Adrenal gland (tissue), 12 donors: ENCODE results near the gene FGF6. TPM values are rescaled to one million over a fixed set of nuclear protein-coding genes. Genes with fewer than 3 reads are reported as not detected.

Experiments
- DNase-seq, 7 donors: peaks; one replicate each; pipeline ENCODE4 v3.0.0-alpha.2; 2019 to 2020
- H3K27ac ChIP-seq, 5 donors: fragments of 200-600 bp; sonication (generic) in 4 of 5; 1 replicate in 3 of 5; 2 replicates in 2 of 5; pipeline versions ENCODE4 v1.5.1 to v1.8.0; 2016 to 2020; ENCODE audit warnings: mild to moderate bottlenecking in 1 of 5
- H3K27me3 ChIP-seq: fragments of 200-600 bp; 2 replicates; pipeline ENCODE4 v1.8.0; 2021
- H3K36me3 ChIP-seq, 2 donors: fragments of 200-600 bp; replicated peaks in 1 of 2; 1 replicate in 1 of 2; 2 replicates in 1 of 2; pipeline versions ENCODE4 v1.5.1 to v1.8.0; 2018 to 2022
- H3K4me1 ChIP-seq, 2 donors: fragments of 200-600 bp; replicated peaks in 1 of 2; 1 replicate in 1 of 2; 2 replicates in 1 of 2; pipeline versions ENCODE4 v1.5.1 to v1.8.0; 2018 to 2021
- H3K4me3 ChIP-seq, 4 donors: fragments of 200-600 bp; sonication (generic) in 3 of 4; one replicate each; pipeline ENCODE4 v1.5.1; 2016 to 2018
- H3K9me3 ChIP-seq, 3 donors: fragments of 200-600 bp; sonication (generic) in 1 of 3; replicated peaks in 1 of 3; 1 replicate in 2 of 3; 2 replicates in 1 of 3; pipeline versions ENCODE4 v1.5.1 to v1.8.0; 2016 to 2021
- CTCF ChIP-seq, 6 experiments: fragments of 450-650 bp in 4 of 6; fragments of 200-600 bp in 2 of 6; sonication (generic) in 1 of 6; IDR thresholded peaks; 1 replicate in 5 of 6; 2 replicates in 1 of 6; pipeline versions ENCODE4 v1.5.1 to v1.8.0; 2016 to 2021; ENCODE audit warnings: antibody characterized with exemption in 6 of 6, mild to moderate bottlenecking in 2 of 6, moderate library complexity in 1 of 6
- POLR2A ChIP-seq, 2 donors: fragments of 450-650 bp; IDR thresholded peaks; one replicate each; pipeline ENCODE4 v1.6.1; 2017; ENCODE audit warnings: antibody characterized with exemption in 2 of 2, mild to moderate bottlenecking in 2 of 2, moderate library complexity in 1 of 2
- whole genome bisulfite sequencing, 4 donors: extraction: QIAGEN DNeasy Blood & Tissue Kit in 2 of 4; methylation state at CpG; one replicate each; pipeline versions ENCODE4 v1.1.5 to v1.1.7; 2013 to 2017; 5-methylcytosine and 5-hydroxymethylcytosine counted together
- intact Hi-C, 2 donors: fragments of 100-400 bp; cut with DNase I; formaldehyde crosslinking; loops; one replicate each; pipeline versions ENCODE4 v1.14.1 to v1.15.0; 2022 to 2023
- polyA plus RNA-seq, 3 donors: library from polyadenylated mRNA; stranded (reverse); fragments of 200-250 nt in 2 of 3; fragments of 350-450 nt in 1 of 3; fragmentation: Illumina TruSeq in 1 of 3; extraction: RNeasy Lipid Tissue Mini Kit (QIAGEN cat#74804) in 1 of 3; gene quantifications; one replicate each; pipeline ENCODE4 v1.2.3, GENCODE V29; 2013 to 2014
- total RNA-seq, 9 donors: library from RNA; depleted of rRNA in 4 of 9; stranded (reverse); fragments of >200 nt in 4 of 9; fragments of 120-200 nt in 1 of 9; fragmentation: NEBNext Ultra II Directional in 1 of 9; extraction: Animal tissue kit (Norgen Biotek cat#: 25700) in 1 of 9; gene quantifications; one replicate each; pipeline versions ENCODE4 v1.1.0 to v1.2.4, GENCODE V29; 2013 to 2023
- donor health status: healthy with polysubstance abuse.
- donor health status: Bipolar disorder and iron deficiency.
- donor health status: DM: yes; HTN: yes; CAD: no.
- donor health status: DM: no; HTN: no; CAD: no.
- donor health status: DM: no; HTN: no; CAD: no.
- donor health status: DM: yes; HTN: yes; CAD: no.

Gene FGF6
- total and polyA plus RNA-seq, 12 donors, result not detected

- no peaks in the 10 kb centered on the region for H3K27me3 ChIP-seq
- no peaks in the 10 kb centered on the region for H3K4me1 ChIP-seq
- H3K9me3 ChIP-seq, result no peaks in the 10 kb centered on the region
- 71 to 85% (median 73%) methylated on average over 5 to 7 of the region's 7 CpGs for WGBS, 4 donors
- H3K27ac ChIP-seq, result no peak overlapping the region
- DNase-seq, result no peak
- H3K36me3 ChIP-seq, result no peaks in the 10 kb centered on the region
- H3K4me3 ChIP-seq, result no peak overlapping the region
- TF ChIP-seq POLR2A (IDR thresholded peaks at IDR 0.05) (no peak), CTCF (IDR thresholded peaks at IDR 0.05) (no peak)
- intact Hi-C loops, result no loop called here
These were observed 13.7 kb downstream of the FGF6 start for GRCh38 chr12:4431866-4432265.

GRCh38 chr12:4431436-4431835 is 14.2 kb downstream of the FGF6 start:
- no peaks in the 10 kb centered on the region for H3K9me3 ChIP-seq
- no peaks in the 10 kb centered on the region for H3K36me3 ChIP-seq
- H3K27ac ChIP-seq, result no peak overlapping the region
- H3K4me3 ChIP-seq, result no peak overlapping the region
- WGBS, 4 donors, result 56 to 83% (median 76%) methylated on average over 3 to 4 of the region's 4 CpGs
- no peak for TF ChIP-seq POLR2A (IDR thresholded peaks at IDR 0.05)
- TF ChIP-seq CTCF (IDR thresholded peaks at IDR 0.05), result no peak
- DNase-seq, result no peak
- no peaks in the 10 kb centered on the region for H3K27me3 ChIP-seq
- intact Hi-C loops, result no loop called here
- no peaks in the 10 kb centered on the region for H3K4me1 ChIP-seq

GRCh38 chr12:4424422-4424821 is 21.2 kb downstream of the FGF6 start:
- H3K27me3 ChIP-seq, result no peaks in the 10 kb centered on the region
- H3K9me3 ChIP-seq, result no peaks in the 10 kb centered on the region
- intact Hi-C loops, result no loop called here
- no peak overlapping the region for H3K27ac ChIP-seq
- DNase-seq, result peak in 1 of 7 donors; percentile 11
- no peak overlapping the region for H3K4me3 ChIP-seq
- 46 to 54% (median 48%) methylated on average over 6 of the region's 6 CpGs for WGBS, 4 donors
- no peaks in the 10 kb centered on the region for H3K4me1 ChIP-seq
- TF ChIP-seq POLR2A (IDR thresholded peaks at IDR 0.05) (no peak), CTCF (IDR thresholded peaks at IDR 0.05) (no peak)
- no peaks in the 10 kb centered on the region for H3K36me3 ChIP-seq

GRCh38 chr12:4423528-4424195 is 22.0 kb downstream of the FGF6 start:
- Histone ChIP-seq H3K36me3 (no peaks in the 10 kb centered on the region), H3K9me3 (no peaks in the 10 kb centered on the region), H3K4me3 (no peak overlapping the region), H3K27me3 (peaks cover 4% of the 10 kb centered on the region), H3K4me1 (no peaks in the 10 kb centered on the region), H3K27ac (no peak overlapping the region)
- 83 to 90% (median 85%) methylated on average over 8 to 11 of the region's 11 CpGs for WGBS, 4 donors
- DNase-seq, result peak in 1 of 7 donors; percentile 29
- TF ChIP-seq POLR2A (IDR thresholded peaks at IDR 0.05) (no peak), CTCF (IDR thresholded peaks at IDR 0.05) (no peak)
- intact Hi-C loops, result no loop called here
